ENCODE measurements around the gene UXT. TPM values are rescaled to one million over a fixed set of nuclear protein-coding genes. Genes with fewer than 3 reads are reported as not detected.

UXT gene
- total and polyA plus RNA-seq, 2 donors (not counting 3 experiments of a cell fraction or from before 2014, with no cell fraction given), result 91.2 to 153 TPM

- FAIRE-seq (no peak), DNase-seq (ENCODE audit: low read depth, low spot score) (no peak)
- Histone ChIP-seq H3K4me3 (replicated peaks in 1 of 3; ENCODE audit: insufficient read depth in 1 of 3, low read depth in 1 of 3, low read length in 3 of 3) (no peak overlapping the region), H3K9me1 (replicated peaks; ENCODE audit: control insufficient read depth, extremely low read depth, insufficient read depth, low read length) (no peaks in the 10 kb centered on the region), H3K4me1 (ENCODE audit: control insufficient read depth, extremely low read depth, insufficient read depth, low read length) (no peaks in the 10 kb centered on the region), H3K79me2 (ENCODE audit: control insufficient read depth, insufficient read depth, low read length) (no peaks in the 10 kb centered on the region), H3K9me3 (replicated peaks; ENCODE audit: control insufficient read depth, insufficient read depth, low read length) (no peaks in the 10 kb centered on the region), H3K36me3 (ENCODE audit: control insufficient read depth in 2 of 2, extremely low read depth in 1 of 2, insufficient read depth in 2 of 2, low read length in 2 of 2) (no peaks in the 10 kb centered on the region), H3K27me3 (ENCODE audit: control insufficient read depth in 2 of 2, insufficient read depth in 2 of 2, low read length in 2 of 2) (no peaks in the 10 kb centered on the region), H3K27ac (ENCODE audit: insufficient read depth, low read depth, low read length) (no peak overlapping the region), H3K9ac (replicated peaks; ENCODE audit: extremely low read depth, insufficient read depth, low read length) (no peak overlapping the region), H4K20me1 (replicated peaks; ENCODE audit: control insufficient read depth, extremely low read depth, insufficient read depth, low read length) (no peaks in the 10 kb centered on the region), H2AFZ (ENCODE audit: low read depth, low read length) (no peak overlapping the region), H3K4me2 (ENCODE audit: insufficient read depth, low read length) (no peak overlapping the region)
- ChIA-PET POLR2A (no interaction called here), CTCF (no interaction called here)
- no peak for TF ChIP-seq MYC (IDR thresholded peaks at IDR 0.05; ENCODE audit: low read depth, low read length)
- TF ChIP-seq GATA2 (IDR thresholded peaks at IDR 0.05; ENCODE audit: insufficient read depth, insufficient read length, low read depth, low read length), result no peak
- no peak for TF ChIP-seq CTCF (IDR thresholded peaks at IDR 0.05; ENCODE audit: extremely low read depth in 1 of 2, insufficient read depth in 1 of 2, low read depth in 1 of 2, low read length in 2 of 2)
- no peak for TF ChIP-seq POLR2A (IDR thresholded peaks at IDR 0.05; ENCODE audit: low read depth, low read length)
- no peak for TF ChIP-seq MAX (IDR thresholded peaks at IDR 0.05; ENCODE audit: insufficient read depth, insufficient read length)
- TF ChIP-seq JUN (IDR thresholded peaks at IDR 0.05; ENCODE audit: borderline replicate concordance, insufficient read depth, insufficient read length, low read depth), result no peak
- intact Hi-C loops (cut with micrococcal nuclease) (no loop called here), dilution Hi-C loops (cut with MboI; ENCODE audit: extremely low pct_ligation_motif_present, low sequenced_read_pairs) (no loop called here)
- BruUV-seq (replicated peaks), result no TSS peak
Observed at GRCh38 chrX:47611926-47612325, 47.1 kb downstream of the UXT start.

GRCh38 chrX:47611489-47611888 is 47.5 kb downstream of the UXT start:
- no peak overlapping the region for H3K4me3 ChIP-seq (replicated peaks in 1 of 3; ENCODE audit: insufficient read depth in 1 of 3, low read depth in 1 of 3, low read length in 3 of 3)
- intact Hi-C loops (cut with micrococcal nuclease) (no loop called here), dilution Hi-C loops (cut with MboI; ENCODE audit: extremely low pct_ligation_motif_present, low sequenced_read_pairs) (no loop called here)
- H3K4me1 ChIP-seq (ENCODE audit: control insufficient read depth, extremely low read depth, insufficient read depth, low read length), result no peaks in the 10 kb centered on the region
- H4K20me1 ChIP-seq (replicated peaks; ENCODE audit: control insufficient read depth, extremely low read depth, insufficient read depth, low read length), result no peaks in the 10 kb centered on the region
- no peak overlapping the region for H2AFZ ChIP-seq (ENCODE audit: low read depth, low read length)
- no peak overlapping the region for H3K9ac ChIP-seq (replicated peaks; ENCODE audit: extremely low read depth, insufficient read depth, low read length)
- ChIA-PET POLR2A (no interaction called here), CTCF (no interaction called here)
- FAIRE-seq (no peak), DNase-seq (ENCODE audit: low read depth, low spot score) (no peak)
- H3K36me3 ChIP-seq (ENCODE audit: control insufficient read depth in 2 of 2, extremely low read depth in 1 of 2, insufficient read depth in 2 of 2, low read length in 2 of 2), result no peaks in the 10 kb centered on the region
- no peak for TF ChIP-seq JUN (IDR thresholded peaks at IDR 0.05; ENCODE audit: borderline replicate concordance, insufficient read depth, insufficient read length, low read depth)
- TF ChIP-seq MYC (IDR thresholded peaks at IDR 0.05; ENCODE audit: low read depth, low read length), result no peak
- no peak for TF ChIP-seq GATA2 (IDR thresholded peaks at IDR 0.05; ENCODE audit: insufficient read depth, insufficient read length, low read depth, low read length)
- no peak for TF ChIP-seq CTCF (IDR thresholded peaks at IDR 0.05; ENCODE audit: extremely low read depth in 1 of 2, insufficient read depth in 1 of 2, low read depth in 1 of 2, low read length in 2 of 2)
- no peak for TF ChIP-seq POLR2AphosphoS5 (IDR thresholded peaks at IDR 0.05; ENCODE audit: insufficient read depth, low read depth, low read length)
- no peak for TF ChIP-seq MAX (IDR thresholded peaks at IDR 0.05; ENCODE audit: insufficient read depth, insufficient read length)
- no peak for TF ChIP-seq POLR2A (IDR thresholded peaks at IDR 0.05; ENCODE audit: low read depth, low read length)
- no peak for TF ChIP-seq EZH2 (IDR thresholded peaks at IDR 0.05; ENCODE audit: borderline replicate concordance, low read depth, low read length, severe bottlenecking)
- no peak for TF ChIP-seq FOS (IDR thresholded peaks at IDR 0.05; ENCODE audit: borderline replicate concordance, insufficient read depth, low read length)
- H3K27ac ChIP-seq (ENCODE audit: insufficient read depth, low read depth, low read length), result no peak overlapping the region
- H3K9me1 ChIP-seq (replicated peaks; ENCODE audit: control insufficient read depth, extremely low read depth, insufficient read depth, low read length), result no peaks in the 10 kb centered on the region
- BruUV-seq (replicated peaks), result no TSS peak
- no peaks in the 10 kb centered on the region for H3K9me3 ChIP-seq (replicated peaks; ENCODE audit: control insufficient read depth, insufficient read depth, low read length)
- no peaks in the 10 kb centered on the region for H3K79me2 ChIP-seq (ENCODE audit: control insufficient read depth, insufficient read depth, low read length)
- H3K27me3 ChIP-seq (ENCODE audit: control insufficient read depth in 2 of 2, insufficient read depth in 2 of 2, low read length in 2 of 2), result no peaks in the 10 kb centered on the region
- no peak overlapping the region for H3K4me2 ChIP-seq (ENCODE audit: insufficient read depth, low read length)

All from endothelial cell of umbilical vein (primary cell).